ENCODE data around the gene HIBCH. TPM values are rescaled to one million over a fixed set of nuclear protein-coding genes. Genes with fewer than 3 reads are reported as not detected.
"Not testable (repeated sequence)": the region's sequence is repeated elsewhere in the genome, so short reads cannot be mapped to it uniquely, and the experiment has no call there.

HIBCH gene
- total RNA-seq, 3 donors from 2014 or later: 17.6 to 28.2 (median 23.1) TPM

DNA sequence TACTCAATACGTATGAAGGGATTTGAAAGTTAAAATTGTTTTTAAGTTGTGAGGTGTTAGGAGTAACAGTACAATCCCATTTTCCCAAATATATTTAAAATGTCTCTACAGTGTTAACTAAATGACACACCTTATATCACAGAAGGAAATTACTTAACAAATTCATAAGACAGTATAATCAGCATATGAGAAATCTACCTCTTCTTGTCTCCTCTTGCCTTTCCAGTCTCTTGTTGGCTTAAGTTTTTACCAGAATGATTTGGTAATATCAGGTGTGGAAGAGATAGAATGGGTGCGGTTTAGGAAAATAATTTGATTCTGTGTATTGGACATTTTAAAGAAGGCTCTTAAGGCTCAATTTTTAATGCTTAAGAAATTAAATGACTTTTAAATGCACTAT is 14.3 kb upstream of the HIBCH start:
- no peak overlapping the region for H3K4me3 Mint-ChIP-seq
- no peak for DNase-seq
- H3K4me1 Mint-ChIP-seq (ENCODE audit: low read depth): no peaks in the 10 kb centered on the region
- H3K9me3 Mint-ChIP-seq: no peaks in the 10 kb centered on the region
- ATAC-seq: no peak
- no peaks in the 10 kb centered on the region for H3K36me3 Mint-ChIP-seq (ENCODE audit: insufficient read depth)
- peaks cover 16% of the 10 kb centered on the region for H3K27me3 Mint-ChIP-seq (ENCODE audit: low read depth)

DNA sequence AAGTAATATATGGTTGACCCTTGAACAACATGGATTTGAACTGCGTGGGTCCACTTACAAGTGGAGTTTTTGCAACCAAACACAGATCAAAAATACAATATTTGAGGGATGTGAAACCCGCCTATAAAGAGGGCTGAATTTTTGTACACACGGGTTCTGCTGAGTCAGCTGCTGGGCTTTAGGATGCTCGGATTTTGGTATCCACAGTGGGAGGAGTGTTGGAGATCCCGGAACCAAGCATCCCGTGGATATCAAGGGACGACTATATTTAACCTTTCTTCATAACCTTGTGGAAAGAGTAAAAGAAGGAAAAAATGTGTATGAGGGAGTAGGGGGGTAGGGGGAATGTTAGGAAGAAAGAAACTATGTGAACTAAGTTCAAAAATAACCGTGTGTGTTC is 13.8 kb upstream of the HIBCH start:
- no peak for ATAC-seq
- H3K4me1 Mint-ChIP-seq (ENCODE audit: low read depth): no peaks in the 10 kb centered on the region
- no peaks in the 10 kb centered on the region for H3K36me3 Mint-ChIP-seq (ENCODE audit: insufficient read depth)
- no peak overlapping the region for H3K4me3 Mint-ChIP-seq
- DNase-seq: no peak
- peaks cover 16% of the 10 kb centered on the region for H3K27me3 Mint-ChIP-seq (ENCODE audit: low read depth)
- no peaks in the 10 kb centered on the region for H3K9me3 Mint-ChIP-seq

DNA sequence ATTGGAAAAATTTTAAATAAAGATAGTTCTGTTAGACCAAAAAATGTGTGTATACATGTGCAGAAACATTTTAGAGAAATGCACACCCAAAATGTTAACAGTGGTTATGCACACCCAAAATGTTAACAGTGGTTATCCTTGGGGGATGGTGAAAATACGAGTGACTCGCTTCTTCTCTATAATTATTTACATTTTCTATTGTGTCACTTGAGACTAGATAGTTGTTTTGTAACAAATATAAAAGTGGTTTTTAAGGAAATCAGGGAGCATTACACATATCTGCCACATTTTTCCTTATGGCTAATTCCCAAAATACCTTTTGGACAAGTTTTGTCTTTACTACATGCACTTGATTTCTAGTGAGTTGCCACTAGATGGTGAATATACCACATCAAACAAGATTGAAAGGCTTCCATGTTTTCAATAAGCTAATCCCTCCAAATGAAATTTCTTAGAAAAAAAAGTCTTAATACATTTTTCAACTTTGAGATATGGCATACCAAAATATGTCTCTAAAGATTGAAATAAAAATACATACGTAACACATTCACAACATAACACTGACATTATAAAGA is 9.0 kb upstream of the HIBCH start:
- ATAC-seq (no peak), DNase-seq (no peak)
- H3K36me3 Mint-ChIP-seq (ENCODE audit: insufficient read depth): no peaks in the 10 kb centered on the region
- H3K9me3 Mint-ChIP-seq: no peaks in the 10 kb centered on the region
- peaks cover 32% of the 10 kb centered on the region for H3K27me3 Mint-ChIP-seq (ENCODE audit: low read depth)
- no peak overlapping the region for H3K4me3 Mint-ChIP-seq
- no peaks in the 10 kb centered on the region for H3K4me1 Mint-ChIP-seq (ENCODE audit: low read depth)

DNA sequence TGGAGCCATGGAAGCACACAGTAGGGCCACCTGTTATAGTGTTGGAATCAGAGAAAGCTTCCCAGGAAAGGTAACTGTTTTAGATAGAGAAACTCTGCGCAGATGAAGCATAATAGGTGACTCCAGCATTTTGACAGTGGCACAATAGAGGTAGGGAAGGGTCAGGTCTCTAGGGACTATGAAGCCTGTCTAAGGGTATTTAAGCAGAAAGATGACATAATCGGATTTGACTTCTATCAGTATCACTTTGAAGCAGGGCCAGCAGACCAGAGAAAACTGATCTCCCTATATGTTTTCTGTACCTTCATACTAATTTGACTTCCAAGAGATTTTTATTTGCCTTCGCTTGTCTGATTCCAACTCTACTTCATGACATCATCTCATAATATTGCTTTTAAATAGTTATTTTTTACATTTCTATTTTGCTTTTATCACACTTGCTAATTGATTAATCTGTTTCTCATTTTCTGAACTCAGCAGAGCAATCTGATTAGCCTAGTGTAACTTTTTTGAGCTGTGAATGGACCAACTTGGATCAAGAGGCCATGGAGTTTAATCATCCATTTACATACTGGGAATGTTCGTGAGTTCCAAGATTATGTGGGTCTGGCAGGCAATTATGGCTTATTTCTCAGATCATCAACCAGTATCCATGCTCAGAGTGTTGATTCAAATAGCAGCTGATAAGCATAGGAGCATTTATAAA is 8.4 kb upstream of the HIBCH start:
- ATAC-seq (no peak), DNase-seq (no peak)
- H3K4me3 Mint-ChIP-seq: no peak overlapping the region
- no peaks in the 10 kb centered on the region for H3K4me1 Mint-ChIP-seq (ENCODE audit: low read depth)
- H3K9me3 Mint-ChIP-seq: no peaks in the 10 kb centered on the region
- H3K36me3 Mint-ChIP-seq (ENCODE audit: insufficient read depth): no peaks in the 10 kb centered on the region
- peaks cover 32% of the 10 kb centered on the region for H3K27me3 Mint-ChIP-seq (ENCODE audit: low read depth)

DNA sequence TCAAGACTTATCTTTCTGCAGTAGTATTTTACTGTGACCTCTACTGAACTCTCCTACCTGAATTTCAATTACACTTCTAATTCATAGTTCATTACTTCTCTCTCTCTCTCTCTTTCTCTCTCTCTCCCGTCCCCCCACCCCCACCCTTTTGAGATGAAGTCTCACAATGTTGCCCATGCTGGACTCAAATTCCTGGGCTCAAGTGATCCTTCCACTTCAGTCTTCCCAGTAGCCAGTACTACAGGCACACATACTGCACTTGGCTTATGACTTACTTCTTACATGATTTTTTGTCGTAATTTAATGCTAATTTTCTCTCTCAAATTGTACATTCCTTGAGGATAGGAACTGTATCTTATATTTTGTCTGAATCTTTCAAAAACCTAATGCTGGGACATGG is 6.0 kb upstream of the HIBCH start:
- Mint-ChIP-seq H3K4me3 (no peak overlapping the region), H3K36me3 (ENCODE audit: insufficient read depth) (no peaks in the 10 kb centered on the region), H3K4me1 (ENCODE audit: low read depth) (peaks cover 8% of the 10 kb centered on the region), H3K27me3 (ENCODE audit: low read depth) (peaks cover 29% of the 10 kb centered on the region), H3K9me3 (no peaks in the 10 kb centered on the region)
- ATAC-seq (no peak), DNase-seq (no peak)

DNA sequence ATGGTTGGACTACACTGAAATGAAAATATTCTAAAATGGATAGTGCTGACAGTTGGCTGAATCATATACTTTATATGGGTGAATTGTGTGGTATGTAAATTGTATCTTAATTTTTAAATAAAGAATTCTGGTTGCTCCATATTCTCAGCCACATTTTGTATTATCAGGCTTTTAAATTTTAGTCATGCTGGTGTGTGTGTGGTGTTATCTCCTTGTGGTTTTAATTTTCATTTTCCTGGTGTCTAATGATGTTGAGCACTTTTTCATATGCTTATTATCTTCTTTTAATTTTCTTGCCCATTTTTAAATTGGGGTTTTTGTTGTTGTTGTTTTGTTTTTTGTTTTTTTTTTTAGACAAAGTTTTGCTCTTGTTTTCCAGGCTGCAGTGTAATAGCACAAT is 3.8 kb upstream of the HIBCH start:
- no peak for DNase-seq
- Mint-ChIP-seq H3K9me3 (no peaks in the 10 kb centered on the region), H3K4me3 (no peak overlapping the region), H3K27me3 (ENCODE audit: low read depth) (peaks cover 16% of the 10 kb centered on the region), H3K4me1 (ENCODE audit: low read depth) (peaks cover 25% of the 10 kb centered on the region), H3K36me3 (ENCODE audit: insufficient read depth) (no peaks in the 10 kb centered on the region)
- no peak for ATAC-seq

DNA sequence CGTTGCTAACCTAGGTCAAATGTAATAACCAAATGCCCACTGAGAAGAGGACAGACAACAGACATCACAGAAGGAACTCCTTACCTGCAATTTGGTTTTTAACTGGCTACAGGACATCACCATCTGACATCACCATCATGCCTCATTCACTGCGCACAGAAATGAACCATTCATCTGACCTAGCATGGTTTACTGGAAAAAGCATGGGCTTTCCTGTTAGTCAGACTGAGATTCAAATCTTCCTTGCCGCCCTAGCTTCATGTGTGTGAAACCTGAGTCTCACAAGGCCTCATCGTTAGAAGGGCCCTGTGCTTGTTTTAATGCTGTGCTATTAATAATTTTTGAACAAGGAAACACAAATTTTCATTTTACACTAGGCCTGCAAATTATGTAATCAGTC is 1.1 kb upstream of the HIBCH start:
- H3K4me1 Mint-ChIP-seq (ENCODE audit: low read depth): peaks cover 46% of the 10 kb centered on the region
- H3K36me3 Mint-ChIP-seq (ENCODE audit: insufficient read depth): peaks cover 3% of the 10 kb centered on the region
- H3K27me3 Mint-ChIP-seq (ENCODE audit: low read depth): peaks cover 3% of the 10 kb centered on the region
- peak overlapping the region; percentile 98 for H3K4me3 Mint-ChIP-seq
- ATAC-seq (peak; percentile 44 to 54), DNase-seq (no peak)
- no peaks in the 10 kb centered on the region for H3K9me3 Mint-ChIP-seq

DNA sequence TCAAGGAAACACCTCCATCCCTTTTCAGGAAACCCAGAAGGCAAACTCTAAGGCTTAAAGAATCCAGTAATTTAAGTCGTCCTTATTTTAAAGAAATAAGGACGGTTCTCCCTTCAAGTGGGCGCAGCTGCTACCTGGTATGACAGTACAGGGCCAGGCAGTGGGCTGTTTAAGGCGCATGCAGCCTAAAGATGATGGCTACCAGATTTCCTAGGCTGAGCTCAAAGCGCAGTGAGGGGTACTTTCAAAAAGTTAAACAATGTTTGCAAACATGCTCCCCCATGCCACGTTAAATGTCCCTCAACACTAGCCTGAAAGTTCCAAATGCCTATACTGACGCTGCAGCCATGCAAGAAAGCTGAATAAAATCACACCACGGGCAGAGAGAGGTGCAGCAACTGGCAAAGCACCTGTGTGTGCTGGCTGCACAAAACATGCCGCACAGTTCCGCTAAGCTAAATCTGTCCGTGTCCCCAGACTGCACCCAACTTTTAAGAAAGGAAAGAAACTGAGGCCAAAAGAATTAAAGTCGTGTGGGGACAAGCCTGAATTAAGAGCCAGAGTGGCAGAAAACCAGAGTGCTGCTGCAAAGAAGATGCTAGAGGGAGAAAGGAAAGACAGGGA is 583 bp downstream of the HIBCH start:
- DNase-seq: no peak
- peak; percentile 25 to 30 for ATAC-seq
- peaks cover 53% of the 10 kb centered on the region for H3K4me1 Mint-ChIP-seq (ENCODE audit: low read depth)
- H3K9me3 Mint-ChIP-seq: no peaks in the 10 kb centered on the region
- peaks cover 5% of the 10 kb centered on the region for H3K36me3 Mint-ChIP-seq (ENCODE audit: insufficient read depth)
- no peaks in the 10 kb centered on the region for H3K27me3 Mint-ChIP-seq (ENCODE audit: low read depth)
- peak overlapping the region; percentile 98 for H3K4me3 Mint-ChIP-seq

DNA sequence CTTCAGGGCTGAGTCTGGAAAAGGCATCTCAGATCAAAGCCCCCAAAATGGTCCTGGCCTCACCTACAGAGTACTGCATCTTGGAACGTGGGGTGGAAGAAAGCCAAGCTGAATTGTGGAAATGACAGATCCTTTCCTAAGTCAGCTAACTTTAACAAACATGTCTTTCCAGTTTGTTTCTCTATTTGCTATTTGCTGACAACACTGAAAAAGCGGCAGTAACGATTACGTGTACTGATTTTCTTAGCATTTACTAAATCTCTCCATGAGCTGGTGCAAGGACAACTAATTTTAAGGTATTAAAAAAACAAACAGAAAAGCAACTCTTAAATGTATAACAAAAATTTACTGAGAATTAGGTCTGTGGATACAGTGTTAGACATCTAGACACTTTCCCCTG is 1.1 kb downstream of the HIBCH start:
- Mint-ChIP-seq H3K4me3 (peak overlapping the region; percentile 98), H3K36me3 (ENCODE audit: insufficient read depth) (peaks cover 5% of the 10 kb centered on the region), H3K27me3 (ENCODE audit: low read depth) (no peaks in the 10 kb centered on the region), H3K9me3 (no peaks in the 10 kb centered on the region), H3K4me1 (ENCODE audit: low read depth) (peaks cover 53% of the 10 kb centered on the region)
- DNase-seq (no peak), ATAC-seq (no peak)

DNA sequence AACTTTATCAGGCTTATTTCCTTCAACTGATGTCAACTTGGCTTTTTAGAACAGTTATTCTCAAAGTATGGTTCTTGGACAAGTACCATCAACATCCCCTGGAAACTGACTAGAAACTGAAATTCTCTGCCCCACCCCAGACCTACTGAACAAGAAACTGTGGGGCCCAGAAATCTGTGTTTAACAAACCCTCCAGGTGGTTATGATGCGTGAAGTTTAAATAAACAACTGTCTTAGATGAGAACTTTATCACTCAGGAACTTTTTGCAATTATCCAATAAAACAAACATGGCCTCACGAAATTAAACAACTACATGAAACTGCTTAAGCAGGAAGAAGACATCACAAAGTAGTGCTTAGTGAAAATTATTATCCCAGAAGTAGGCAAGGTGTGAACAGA is 4.4 kb downstream of the HIBCH start:
- Mint-ChIP-seq H3K9me3 (no peaks in the 10 kb centered on the region), H3K27me3 (ENCODE audit: low read depth) (no peaks in the 10 kb centered on the region), H3K36me3 (ENCODE audit: insufficient read depth) (peaks cover 12% of the 10 kb centered on the region), H3K4me3 (no peak overlapping the region), H3K4me1 (ENCODE audit: low read depth) (peaks cover 44% of the 10 kb centered on the region)
- no peak for ATAC-seq
- DNase-seq: no peak

DNA sequence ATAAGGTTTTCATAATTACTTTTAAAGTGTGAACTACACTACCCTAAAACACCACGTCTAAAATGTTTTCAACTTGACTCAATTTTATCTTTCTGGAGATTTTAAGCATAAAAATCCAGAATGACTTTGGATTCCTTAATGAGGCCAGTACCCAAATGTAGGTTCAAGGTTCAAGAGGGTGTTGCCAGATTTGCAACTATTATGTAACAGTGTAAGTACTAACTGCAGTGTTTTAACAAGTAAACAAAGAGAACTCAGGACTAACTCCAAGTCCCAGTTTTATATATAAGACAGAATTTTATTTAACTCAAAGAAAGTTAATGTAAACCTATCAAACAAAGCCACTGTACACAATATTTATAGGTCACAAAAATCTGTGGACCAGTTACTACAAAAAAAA is 5.7 kb downstream of the HIBCH start:
- no peak for ATAC-seq
- H3K4me3 Mint-ChIP-seq: no peak overlapping the region
- H3K9me3 Mint-ChIP-seq: no peaks in the 10 kb centered on the region
- H3K4me1 Mint-ChIP-seq (ENCODE audit: low read depth): peaks cover 35% of the 10 kb centered on the region
- H3K27me3 Mint-ChIP-seq (ENCODE audit: low read depth): no peaks in the 10 kb centered on the region
- DNase-seq: no peak
- peaks cover 18% of the 10 kb centered on the region for H3K36me3 Mint-ChIP-seq (ENCODE audit: insufficient read depth)

DNA sequence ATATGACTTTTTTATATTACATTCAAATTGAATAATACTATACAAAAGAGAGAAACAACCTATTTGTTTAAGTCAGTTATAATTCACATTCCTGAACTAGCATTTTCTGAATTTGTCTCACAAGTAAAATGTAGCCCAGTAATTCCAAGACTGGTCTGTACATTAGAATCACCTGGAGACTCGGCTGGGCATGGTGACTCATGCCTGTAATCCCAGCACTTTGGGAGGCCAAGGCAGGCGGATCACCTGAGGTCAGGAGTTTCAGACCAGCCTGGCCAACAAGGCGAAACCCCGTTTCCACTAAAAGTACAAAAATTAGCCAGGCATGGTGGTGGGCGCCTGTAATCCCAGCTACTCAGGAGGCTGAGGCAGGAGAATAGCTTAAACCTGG is 7.0 kb downstream of the HIBCH start:
- H3K27me3 Mint-ChIP-seq (ENCODE audit: low read depth); H3K4me3 Mint-ChIP-seq; H3K9me3 Mint-ChIP-seq; ATAC-seq; DNase-seq: not testable (repeated sequence)
- peaks cover 29% of the 10 kb centered on the region for H3K4me1 Mint-ChIP-seq (ENCODE audit: low read depth)
- H3K36me3 Mint-ChIP-seq (ENCODE audit: insufficient read depth): peaks cover 26% of the 10 kb centered on the region

DNA sequence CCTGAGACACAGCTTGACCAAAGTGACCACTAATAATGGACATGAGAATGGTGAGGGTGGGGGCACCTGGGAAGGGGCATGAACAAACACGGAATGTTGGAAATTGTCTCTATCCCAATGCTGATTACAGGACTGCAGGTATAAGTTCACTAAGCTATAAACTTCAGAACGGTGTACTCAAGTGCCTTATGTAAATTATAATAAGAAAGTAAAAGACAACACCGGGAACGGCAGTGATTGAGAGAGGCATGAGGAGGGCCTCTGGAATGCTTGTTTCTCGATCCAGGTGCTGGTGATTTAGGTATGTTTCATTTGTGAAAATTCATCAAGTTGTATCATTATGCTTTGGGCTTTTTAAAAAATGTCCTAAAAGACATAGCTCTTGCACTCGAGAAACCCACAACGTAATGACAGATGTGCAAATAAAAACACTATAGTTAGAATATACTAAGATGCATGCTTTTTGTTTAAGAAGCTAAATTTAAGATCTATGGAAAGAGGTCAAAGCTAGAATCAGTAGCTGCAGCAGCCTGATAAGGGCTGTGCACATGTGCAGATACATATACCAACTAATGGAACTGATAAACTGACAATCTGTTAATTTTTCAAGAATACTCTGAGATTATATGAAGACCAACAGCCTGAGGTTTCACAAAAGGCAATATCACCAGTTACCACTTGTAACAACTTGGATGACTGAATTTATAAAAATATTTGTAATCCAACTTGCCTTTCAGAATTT is 7.6 kb downstream of the HIBCH start:
- Mint-ChIP-seq H3K27me3 (ENCODE audit: low read depth) (no peaks in the 10 kb centered on the region), H3K4me1 (ENCODE audit: low read depth) (peaks cover 23% of the 10 kb centered on the region), H3K9me3 (no peaks in the 10 kb centered on the region), H3K36me3 (ENCODE audit: insufficient read depth) (peaks cover 23% of the 10 kb centered on the region), H3K4me3 (no peak overlapping the region)
- no peak for DNase-seq
- no peak for ATAC-seq

DNA sequence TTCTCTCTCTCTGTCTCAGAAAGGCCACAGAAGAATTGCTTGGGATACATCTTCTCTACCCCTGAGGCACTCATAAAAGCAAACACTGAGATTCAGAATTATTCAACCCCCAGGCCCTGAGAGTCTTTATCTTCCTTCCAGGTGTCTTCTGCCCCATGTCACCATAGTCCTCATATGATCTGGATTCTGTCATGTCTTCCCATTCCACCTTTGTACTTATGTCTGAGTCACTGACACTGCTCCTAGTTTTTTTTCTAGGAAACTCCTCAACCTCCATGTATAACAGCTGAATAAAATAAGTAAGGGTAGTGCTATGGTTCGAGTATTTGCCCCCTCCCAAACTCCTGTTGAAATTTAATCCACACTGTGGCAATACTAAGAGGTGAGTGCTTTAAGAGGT is 11.6 kb downstream of the HIBCH start:
- H3K27me3 Mint-ChIP-seq (ENCODE audit: low read depth): no peaks in the 10 kb centered on the region
- ATAC-seq (no peak), DNase-seq (no peak)
- H3K36me3 Mint-ChIP-seq (ENCODE audit: insufficient read depth): peaks cover 33% of the 10 kb centered on the region
- H3K4me1 Mint-ChIP-seq (ENCODE audit: low read depth): peaks cover 16% of the 10 kb centered on the region
- H3K4me3 Mint-ChIP-seq: no peak overlapping the region
- H3K9me3 Mint-ChIP-seq: no peaks in the 10 kb centered on the region

Measured in activated T-cell treated with anti-CD3 and anti-CD28 coated beads, Interleukin-2, amount 50 U/mL, for 4 hours (primary cell).